ENCODE measurements around the gene MARVELD3. TPM values are rescaled to one million over a fixed set of nuclear protein-coding genes. Genes with fewer than 3 reads are reported as not detected.
A peak's percentile ranks its signal among the peaks of the same experiment; 100 is the strongest.

Gene MARVELD3
- total and polyA plus RNA-seq, 2 experiments from 2014 or later, result 0.20 TPM; not detected in 1

GRCh38 chr16:71631776-71632175, 5.8 kb downstream of the MARVELD3 start:
- Histone ChIP-seq H3K9me2 (ENCODE audit: insufficient read depth) (no peaks in the 10 kb centered on the region), H3K9me3 (ENCODE audit: low read depth) (no peaks in the 10 kb centered on the region), H3K4me3 (no peak overlapping the region), H3F3A (ENCODE audit: insufficient read depth) (no peaks in the 10 kb centered on the region), H3K9ac (no peak overlapping the region), H3K36me3 (ENCODE audit: low read depth) (no peaks in the 10 kb centered on the region), H3K4me1 (ENCODE audit: insufficient read depth) (no peaks in the 10 kb centered on the region), H3K27ac (no peak overlapping the region), H4K20me1 (ENCODE audit: insufficient read depth) (no peaks in the 10 kb centered on the region), H3K4me2 (ENCODE audit: unreplicated experiment) (no peak overlapping the region), H3K27me3 (replicated peaks; ENCODE audit: insufficient read depth) (peaks cover 11% of the 10 kb centered on the region), H2AFZ (no peak overlapping the region), H3K79me2 (ENCODE audit: insufficient read depth) (no peaks in the 10 kb centered on the region)
- TF ChIP-seq EZH2phosphoT487 (IDR thresholded peaks at IDR 0.05; ENCODE audit: insufficient read depth, low read depth), result no peak
- TF ChIP-seq EZH2 (IDR thresholded peaks at IDR 0.05; ENCODE audit: insufficient read depth, poor library complexity, severe bottlenecking), result no peak
- in situ Hi-C loops (cut with MboI), result no loop called here
- no peak for DNase-seq
- 36 to 42% methylated on average over 4 of the region's 4 CpGs for WGBS, 2 experiments (ENCODE audit: low coverage in 1 of 2, low lambda C conversion rate in 2 of 2, missing lambda C conversion rate in 2 of 2)

DNA sequence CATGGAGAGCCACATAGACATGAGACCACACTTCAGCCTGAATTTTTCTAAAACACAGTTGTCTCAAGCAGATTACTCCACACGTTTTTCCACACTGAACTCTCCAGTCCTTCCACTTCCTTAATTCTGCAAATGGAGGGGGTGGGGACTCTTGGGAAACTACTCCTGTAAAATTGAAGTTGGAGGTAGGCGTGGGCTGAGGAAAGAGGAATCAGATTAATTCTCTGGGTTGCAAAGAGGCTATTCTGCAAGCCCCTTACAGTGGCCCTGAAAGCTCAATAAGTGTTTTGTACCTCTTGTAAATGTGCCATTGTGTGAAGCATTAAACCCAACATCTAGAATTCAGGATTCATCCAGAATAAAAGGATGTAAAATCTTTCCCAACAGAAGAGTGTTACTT, 9.6 kb downstream of the MARVELD3 start:
- Histone ChIP-seq H3K4me3 (no peak overlapping the region), H3K4me2 (ENCODE audit: unreplicated experiment) (no peak overlapping the region), H3K27ac (no peak overlapping the region), H2AFZ (no peak overlapping the region), H3K79me2 (ENCODE audit: insufficient read depth) (no peaks in the 10 kb centered on the region), H3K9me3 (ENCODE audit: low read depth) (no peaks in the 10 kb centered on the region), H3K36me3 (ENCODE audit: low read depth) (no peaks in the 10 kb centered on the region), H3K9me2 (ENCODE audit: insufficient read depth) (no peaks in the 10 kb centered on the region), H4K20me1 (ENCODE audit: insufficient read depth) (no peaks in the 10 kb centered on the region), H3K4me1 (ENCODE audit: insufficient read depth) (peaks cover 9% of the 10 kb centered on the region), H3K9ac (no peak overlapping the region), H3K27me3 (replicated peaks; ENCODE audit: insufficient read depth) (no peaks in the 10 kb centered on the region), H3F3A (ENCODE audit: insufficient read depth) (peaks cover 13% of the 10 kb centered on the region; the same call in 1 of the 2 replicates)
- 49 to 58% methylated on average over 2 of the region's 2 CpGs for WGBS, 2 experiments (ENCODE audit: low coverage in 1 of 2, low lambda C conversion rate in 2 of 2, missing lambda C conversion rate in 2 of 2)
- no peak for TF ChIP-seq EZH2phosphoT487 (IDR thresholded peaks at IDR 0.05; ENCODE audit: insufficient read depth, low read depth)
- no peak for DNase-seq
- in situ Hi-C loops (cut with MboI), result no loop called here

GRCh38 chr16:71637398-71637797, 11.4 kb downstream of the MARVELD3 start:
- Histone ChIP-seq H3K27me3 (replicated peaks; ENCODE audit: insufficient read depth) (no peaks in the 10 kb centered on the region), H3K4me2 (ENCODE audit: unreplicated experiment) (peak overlapping the region; percentile 10), H3K79me2 (ENCODE audit: insufficient read depth) (no peaks in the 10 kb centered on the region), H3K36me3 (ENCODE audit: low read depth) (no peaks in the 10 kb centered on the region), H3K4me3 (no peak overlapping the region), H4K20me1 (ENCODE audit: insufficient read depth) (no peaks in the 10 kb centered on the region), H3K9me3 (ENCODE audit: low read depth) (no peaks in the 10 kb centered on the region), H3F3A (ENCODE audit: insufficient read depth) (peaks cover 13% of the 10 kb centered on the region; the same call in 1 of the 2 replicates), H3K9ac (no peak overlapping the region), H3K27ac (peak overlapping the region; percentile 32), H2AFZ (no peak overlapping the region), H3K9me2 (ENCODE audit: insufficient read depth) (no peaks in the 10 kb centered on the region), H3K4me1 (ENCODE audit: insufficient read depth) (peaks cover 9% of the 10 kb centered on the region)
- TF ChIP-seq EZH2phosphoT487 (IDR thresholded peaks at IDR 0.05; ENCODE audit: insufficient read depth, low read depth), result no peak
- no peak for TF ChIP-seq EZH2 (IDR thresholded peaks at IDR 0.05; ENCODE audit: insufficient read depth, poor library complexity, severe bottlenecking)
- WGBS, 2 experiments (ENCODE audit: low coverage in 1 of 2, low lambda C conversion rate in 2 of 2, missing lambda C conversion rate in 2 of 2), result 40 to 41% methylated on average over 3 of the region's 3 CpGs
- DNase-seq, result peak; percentile 79
- in situ Hi-C loops (cut with MboI), result no loop called here

- H4K20me1 ChIP-seq (ENCODE audit: insufficient read depth), result no peaks in the 10 kb centered on the region
- H3K9ac ChIP-seq, result no peak overlapping the region
- no peaks in the 10 kb centered on the region for H3K4me1 ChIP-seq (ENCODE audit: insufficient read depth)
- no peak overlapping the region for H3K4me2 ChIP-seq (ENCODE audit: unreplicated experiment)
- no peaks in the 10 kb centered on the region for H3K79me2 ChIP-seq (ENCODE audit: insufficient read depth)
- no peaks in the 10 kb centered on the region for H3K9me2 ChIP-seq (ENCODE audit: insufficient read depth)
- in situ Hi-C loops (cut with MboI), result no loop called here
- DNase-seq, result peak; percentile 55
- H2AFZ ChIP-seq, result no peak overlapping the region
- TF ChIP-seq EZH2 (IDR thresholded peaks at IDR 0.05; ENCODE audit: insufficient read depth, poor library complexity, severe bottlenecking) (no peak), EZH2phosphoT487 (IDR thresholded peaks at IDR 0.05; ENCODE audit: insufficient read depth, low read depth) (no peak)
- peaks cover 5% of the 10 kb centered on the region; the same call in 1 of the 2 replicates for H3K36me3 ChIP-seq (ENCODE audit: low read depth)
- H3K9me3 ChIP-seq (ENCODE audit: low read depth), result no peaks in the 10 kb centered on the region
- H3K27ac ChIP-seq, result no peak overlapping the region
- no peaks in the 10 kb centered on the region for H3K27me3 ChIP-seq (replicated peaks; ENCODE audit: insufficient read depth)
- WGBS, 2 experiments (ENCODE audit: low coverage in 1 of 2, low lambda C conversion rate in 2 of 2, missing lambda C conversion rate in 2 of 2), result 96 to 99% methylated on average over 4 of the region's 4 CpGs
- H3F3A ChIP-seq (ENCODE audit: insufficient read depth), result no peaks in the 10 kb centered on the region
- no peak overlapping the region for H3K4me3 ChIP-seq
Observed at GRCh38 chr16:71645450-71645849, 19.5 kb downstream of the MARVELD3 start.

DNA sequence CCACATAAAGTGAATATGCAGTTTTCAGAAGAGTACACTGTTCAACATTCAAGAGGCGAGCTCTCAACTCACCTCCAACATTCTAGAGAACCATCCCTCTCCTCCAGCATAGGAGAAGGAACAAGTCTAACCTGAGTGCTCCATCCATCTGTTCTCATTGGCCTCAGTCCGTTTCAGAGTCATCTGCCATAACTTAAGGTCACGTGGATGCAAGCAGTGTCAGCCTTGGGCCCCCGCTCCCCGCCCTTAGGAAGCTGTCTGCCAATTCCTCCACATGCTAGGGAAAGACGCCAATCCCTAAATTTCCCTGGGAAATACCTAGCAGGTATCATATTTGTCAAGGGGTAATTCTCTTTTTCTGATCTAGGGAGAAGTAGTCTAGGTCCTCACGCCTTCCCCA, 21.4 kb downstream of the MARVELD3 start:
- no peaks in the 10 kb centered on the region for H3K79me2 ChIP-seq (ENCODE audit: insufficient read depth)
- no peaks in the 10 kb centered on the region for H3F3A ChIP-seq (ENCODE audit: insufficient read depth)
- no peak overlapping the region for H3K4me2 ChIP-seq (ENCODE audit: unreplicated experiment)
- H3K27me3 ChIP-seq (replicated peaks; ENCODE audit: insufficient read depth), result no peaks in the 10 kb centered on the region
- H3K4me3 ChIP-seq, result no peak overlapping the region
- H3K9me3 ChIP-seq (ENCODE audit: low read depth), result no peaks in the 10 kb centered on the region
- no peaks in the 10 kb centered on the region for H3K9me2 ChIP-seq (ENCODE audit: insufficient read depth)
- no peak overlapping the region for H3K27ac ChIP-seq
- TF ChIP-seq EZH2phosphoT487 (IDR thresholded peaks at IDR 0.05; ENCODE audit: insufficient read depth, low read depth) (no peak), EZH2 (IDR thresholded peaks at IDR 0.05; ENCODE audit: insufficient read depth, poor library complexity, severe bottlenecking) (no peak)
- H3K4me1 ChIP-seq (ENCODE audit: insufficient read depth), result no peaks in the 10 kb centered on the region
- no peak overlapping the region for H3K9ac ChIP-seq
- peaks cover 15% of the 10 kb centered on the region for H3K36me3 ChIP-seq (ENCODE audit: low read depth)
- H2AFZ ChIP-seq, result no peak overlapping the region
- 77 to 81% methylated on average over 7 of the region's 7 CpGs for WGBS, 2 experiments (ENCODE audit: low coverage in 1 of 2, low lambda C conversion rate in 2 of 2, missing lambda C conversion rate in 2 of 2)
- H4K20me1 ChIP-seq (ENCODE audit: insufficient read depth), result no peaks in the 10 kb centered on the region
- in situ Hi-C loops (cut with MboI), result no loop called here
- DNase-seq, result no peak
